HepG2 (cell line): ENCODE data around the gene RNFT2. TPM values are rescaled to one million over a fixed set of nuclear protein-coding genes. Genes with fewer than 3 reads are reported as not detected.

Source experiments
- ATAC-seq: fragments of 200-7000 bp; cut with Tn5 transposase; 3 replicates; pipeline ENCODE4 v1.9.1; 2020; ENCODE audit warnings: mild to moderate bottlenecking, moderate library complexity
- BruUV-seq: library from RNA; stranded (reverse); fragments of 400-500 nt; replicated peaks from 2 replicates; lab custom pipeline; 2021; lab: Mats Ljungman, UMichigan
- CTCF ChIA-PET: fragments of 300-600 bp; formaldehyde crosslinking; extraction: SDS; loops from one replicate; lab custom pipeline; 2021; ENCODE audit warnings: low total read pairs, inconsistent platforms, low intra/inter-chr PET ratio; lab: Yijun Ruan, JAX
- POLR2A ChIA-PET: fragments of 350-600 bp; sonication (Branson Sonifier 250); formaldehyde crosslinking; loops from one replicate; lab custom pipeline; 2020; ENCODE audit warnings: antibody characterized with exemption, inconsistent platforms; lab: Yijun Ruan, JAX
- DNase-seq: peaks from one replicate; pipeline ENCODE4 v3.0.0-alpha.2; 2015; ENCODE audit warnings: low spot score
- FAIRE-seq: peaks from 3 replicates; lab custom pipeline; 2011; peaks lifted over from hg19 to GRCh38; lab: Jason Lieb, UNC
- H2AFZ ChIP-seq: one replicate; pipeline ENCODE4 v1.6.1; 2011; ENCODE audit warnings: low read length, inconsistent platforms
- H3K27ac ChIP-seq: fragments of 300-600 bp; 3 replicates; pipeline ENCODE4 v1.8.0; 2011; ENCODE audit warnings: mixed run types, mild to moderate bottlenecking, mixed read lengths, low read length, inconsistent platforms; ENCODE audit not compliant: insufficient read depth; ENCODE audit errors: extremely low read length
- H3K27me3 ChIP-seq, 2 experiments: fragments of 200-600 bp in 1 of 2; 2 replicates in 1 of 2; 3 replicates in 1 of 2; pipeline versions ENCODE4 v1.6.0 to v1.8.0; 2011; ENCODE audit warnings: low read length in 2 of 2, mild to moderate bottlenecking in 2 of 2, moderate library complexity in 2 of 2, inconsistent platforms in 1 of 2; ENCODE audit not compliant: insufficient read depth in 2 of 2, control insufficient read depth in 1 of 2
- H3K36me3 ChIP-seq, 2 experiments: fragments of 200-600 bp in 1 of 2; replicated peaks in 1 of 2; 2 replicates in 1 of 2; 3 replicates in 1 of 2; pipeline versions ENCODE4 v1.5.1 to v1.8.0; 2011; ENCODE audit warnings: low read length in 2 of 2, inconsistent platforms in 1 of 2; ENCODE audit not compliant: insufficient read depth in 2 of 2, control insufficient read depth in 1 of 2
- H3K4me1 ChIP-seq: 2 replicates; pipeline ENCODE4 v1.5.1; 2012; ENCODE audit warnings: low read length, inconsistent platforms; ENCODE audit not compliant: insufficient read depth
- H3K4me2 ChIP-seq: 2 replicates; pipeline ENCODE4 v1.6.0; 2011; ENCODE audit warnings: low read depth, low read length, inconsistent platforms
- H3K4me3 ChIP-seq, 3 experiments: fragments of 200-600 bp in 1 of 3; sonication (generic), shearing (Covaris generic) in 1 of 3; replicated peaks in 1 of 3; 2 replicates each; pipeline ENCODE4 v1.5.1; 2011 to 2016; ENCODE audit warnings: low read length in 3 of 3, inconsistent platforms in 2 of 3, low read depth in 2 of 3, mild to moderate bottlenecking in 2 of 3, control low read depth in 1 of 3, mixed read lengths in 1 of 3; ENCODE audit not compliant: insufficient read depth in 1 of 3
- H3K79me2 ChIP-seq: one replicate; pipeline ENCODE4 v1.6.1; 2011; ENCODE audit warnings: low read length, inconsistent platforms; ENCODE audit not compliant: insufficient read depth
- H3K9ac ChIP-seq: 2 replicates; pipeline ENCODE4 v1.6.0; 2011; ENCODE audit warnings: mild to moderate bottlenecking, low read depth, low read length, inconsistent platforms; ENCODE audit not compliant: insufficient read depth
- H3K9me3 ChIP-seq: 2 replicates; pipeline ENCODE4 v1.5.1; 2012; ENCODE audit warnings: mild to moderate bottlenecking, low read length
- H4K20me1 ChIP-seq: 2 replicates; pipeline ENCODE4 v1.6.0; 2011; ENCODE audit warnings: inconsistent platforms, mild to moderate bottlenecking, low read length, moderate library complexity; ENCODE audit not compliant: insufficient read depth
- ATRX ChIP-seq: sonication (generic); formaldehyde crosslinking; IDR thresholded peaks from 2 replicates; pipeline ENCODE4 v1.4.0; 2020; ENCODE audit warnings: missing genetic modification reagents, borderline replicate concordance
- EZH2 ChIP-seq: conservative IDR thresholded peaks from 2 replicates; pipeline ENCODE4 v1.6.1; 2012; ENCODE audit warnings: mild to moderate bottlenecking, low read depth, low read length, moderate library complexity
- FOXP1 ChIP-seq, 2 experiments: fragments of 450-650 bp in 1 of 2; IDR thresholded peaks; 2 replicates each; pipeline ENCODE4 v1.6.1; 2017 to 2018; ENCODE audit warnings: antibody characterized with exemption in 1 of 2
- HDAC6 ChIP-seq: fragments of 200-600 bp; sonication (generic); IDR thresholded peaks from 2 replicates; pipeline ENCODE4 v1.7.0; 2017; ENCODE audit warnings: mild to moderate bottlenecking, antibody characterized with exemption, low read length, low read depth
- KDM4B ChIP-seq: sonication (generic); formaldehyde crosslinking; IDR thresholded peaks from 2 replicates; pipeline ENCODE4 v1.4.0; 2020; ENCODE audit warnings: missing genetic modification reagents
- REXO4 ChIP-seq: sonication (generic); formaldehyde crosslinking; IDR thresholded peaks from 2 replicates; pipeline ENCODE4 v1.8.0; 2022; ENCODE audit warnings: missing genetic modification reagents, mild to moderate bottlenecking, borderline replicate concordance
- ZNF260 ChIP-seq: sonication (generic); formaldehyde crosslinking; IDR thresholded peaks from 2 replicates; pipeline ENCODE4 v1.4.0; 2020; ENCODE audit warnings: missing genetic modification reagents, low read depth, mild to moderate bottlenecking, borderline replicate concordance
- ZNF264 ChIP-seq: sonication (generic); formaldehyde crosslinking; IDR thresholded peaks from 2 replicates; pipeline ENCODE4 v1.4.0; 2020; ENCODE audit warnings: missing genetic modification reagents
- ZNF441 ChIP-seq: sonication (generic); formaldehyde crosslinking; IDR thresholded peaks from 2 replicates; pipeline ENCODE4 v1.7.0; 2021; ENCODE audit warnings: missing genetic modification reagents, borderline replicate concordance
- ZNF773 ChIP-seq: sonication (generic); formaldehyde crosslinking; IDR thresholded peaks from 2 replicates; pipeline ENCODE4 v1.4.0; 2020; ENCODE audit warnings: missing genetic modification reagents, borderline replicate concordance
- ZNF776 ChIP-seq: sonication (generic); formaldehyde crosslinking; IDR thresholded peaks from 2 replicates; pipeline ENCODE4 v1.4.0; 2020; ENCODE audit warnings: mild to moderate bottlenecking, missing genetic modification reagents
- ZNF781 ChIP-seq: sonication (generic); formaldehyde crosslinking; IDR thresholded peaks from 2 replicates; pipeline ENCODE4 v1.5.1; 2020; ENCODE audit warnings: borderline replicate concordance, mild to moderate bottlenecking, missing genetic modification reagents; ENCODE audit errors: not compliant biosample characterization
- ZNF879 ChIP-seq: sonication (generic); formaldehyde crosslinking; IDR thresholded peaks from 2 replicates; pipeline ENCODE4 v1.8.1; 2023; ENCODE audit warnings: missing genetic modification reagents
- WGBS: methylation state at CpG from one replicate; pipeline ENCODE4 v1.1.6; 2017; ENCODE audit warnings: low lambda C conversion rate; 5-methylcytosine and 5-hydroxymethylcytosine counted together
- in situ Hi-C: cut with HindIII; loops from 2 replicates; pipeline ENCODE4 v1.10.0; 2017; ENCODE audit warnings: low pct_unique_long_range_greater_than_20kb; ENCODE audit not compliant: extremely low pct_ligation_motif_present
- intact Hi-C: fragments of 100-400 bp; cut with micrococcal nuclease; formaldehyde crosslinking; loops from one replicate; pipeline ENCODE4 v1.10.0; 2022; ENCODE audit not compliant: unreplicated experiment
- polyA plus RNA-seq, 8 experiments: library from polyadenylated mRNA; depleted of rRNA in 3 of 8; stranded (reverse) in 7 of 8; unstranded in 1 of 8; fragments of >200 nt; fragmentation: Illumina TruSeq in 4 of 8; extraction: Trizol in 4 of 8; gene quantifications; 2 replicates each; pipeline versions ENCODE4 v1.2.1 to v1.2.3, GENCODE V29; 2011 to 2016; ENCODE audit warnings: low read depth in 4 of 8, missing spikeins in 1 of 8, mixed read lengths in 1 of 8; ENCODE audit not compliant: insufficient read depth in 1 of 8
- total RNA-seq, 5 experiments: library from RNA; depleted of rRNA; stranded (reverse); fragments of >200 nt; fragmentation: Illumina TruSeq; extraction: Trizol; gene quantifications; 2 replicates each; pipeline ENCODE4 v1.2.3, GENCODE V29; 2016; ENCODE audit warnings: low read depth in 1 of 5
- TF ChIP-seq, protein P1 (sequence below): sonication (generic); formaldehyde crosslinking; IDR thresholded peaks from 2 replicates; pipeline ENCODE4 v1.5.1; 2020; ENCODE audit warnings: missing genetic modification reagents, mild to moderate bottlenecking, borderline replicate concordance
- TF ChIP-seq, protein P2 (sequence below): sonication (generic); formaldehyde crosslinking; IDR thresholded peaks from 2 replicates; pipeline ENCODE4 v1.5.1; 2020; ENCODE audit warnings: mild to moderate bottlenecking, moderate library complexity, missing genetic modification reagents
- TF ChIP-seq, protein P3 (sequence below): sonication (generic); formaldehyde crosslinking; IDR thresholded peaks from 2 replicates; pipeline ENCODE4 v1.4.0; 2020; ENCODE audit warnings: mild to moderate bottlenecking, missing genetic modification reagents

Gene RNFT2
- total and polyA plus RNA-seq, 2 of the 13 experiments (the other 11 are each of a cell fraction or from before 2014, with no cell fraction given) = 3.3 to 8.3 TPM

DNA sequence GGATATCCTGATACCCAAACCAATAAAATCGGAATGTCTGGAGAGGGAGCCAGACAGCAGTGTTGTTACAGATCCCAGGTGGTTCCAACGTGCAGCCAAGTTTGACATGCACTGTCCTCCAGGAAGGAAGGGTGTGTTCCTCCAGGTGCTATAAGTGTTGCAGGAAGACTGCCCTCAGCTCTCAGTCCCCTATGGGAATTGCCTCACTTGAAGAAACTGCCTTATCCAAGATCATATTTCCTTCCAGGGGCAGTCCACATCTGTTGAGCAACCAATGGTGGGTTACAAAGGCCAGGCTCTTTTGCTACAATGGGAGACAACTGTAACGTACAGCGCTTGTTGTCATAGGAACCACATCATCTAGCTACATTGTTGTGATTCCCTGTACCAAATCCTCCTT is 159.4 kb downstream of the RNFT2 start (continued):
- TF ChIP-seq ZNF781 (CRISPR knock-in tag) (no peak), ZNF879 (CRISPR knock-in tag) (no peak), ZNF441 (CRISPR knock-in tag) (no peak), REXO4 (CRISPR knock-in tag) (no peak), KDM4B (CRISPR knock-in tag) (no peak), ATRX (no peak), ZNF260 (CRISPR knock-in tag) (no peak)
- TF ChIP-seq, protein P1, sequence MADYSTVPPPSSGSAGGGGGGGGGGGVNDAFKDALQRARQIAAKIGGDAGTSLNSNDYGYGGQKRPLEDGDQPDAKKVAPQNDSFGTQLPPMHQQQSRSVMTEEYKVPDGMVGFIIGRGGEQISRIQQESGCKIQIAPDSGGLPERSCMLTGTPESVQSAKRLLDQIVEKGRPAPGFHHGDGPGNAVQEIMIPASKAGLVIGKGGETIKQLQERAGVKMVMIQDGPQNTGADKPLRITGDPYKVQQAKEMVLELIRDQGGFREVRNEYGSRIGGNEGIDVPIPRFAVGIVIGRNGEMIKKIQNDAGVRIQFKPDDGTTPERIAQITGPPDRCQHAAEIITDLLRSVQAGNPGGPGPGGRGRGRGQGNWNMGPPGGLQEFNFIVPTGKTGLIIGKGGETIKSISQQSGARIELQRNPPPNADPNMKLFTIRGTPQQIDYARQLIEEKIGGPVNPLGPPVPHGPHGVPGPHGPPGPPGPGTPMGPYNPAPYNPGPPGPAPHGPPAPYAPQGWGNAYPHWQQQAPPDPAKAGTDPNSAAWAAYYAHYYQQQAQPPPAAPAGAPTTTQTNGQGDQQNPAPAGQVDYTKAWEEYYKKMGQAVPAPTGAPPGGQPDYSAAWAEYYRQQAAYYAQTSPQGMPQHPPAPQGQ = no peak
- TF ChIP-seq, protein P2, sequence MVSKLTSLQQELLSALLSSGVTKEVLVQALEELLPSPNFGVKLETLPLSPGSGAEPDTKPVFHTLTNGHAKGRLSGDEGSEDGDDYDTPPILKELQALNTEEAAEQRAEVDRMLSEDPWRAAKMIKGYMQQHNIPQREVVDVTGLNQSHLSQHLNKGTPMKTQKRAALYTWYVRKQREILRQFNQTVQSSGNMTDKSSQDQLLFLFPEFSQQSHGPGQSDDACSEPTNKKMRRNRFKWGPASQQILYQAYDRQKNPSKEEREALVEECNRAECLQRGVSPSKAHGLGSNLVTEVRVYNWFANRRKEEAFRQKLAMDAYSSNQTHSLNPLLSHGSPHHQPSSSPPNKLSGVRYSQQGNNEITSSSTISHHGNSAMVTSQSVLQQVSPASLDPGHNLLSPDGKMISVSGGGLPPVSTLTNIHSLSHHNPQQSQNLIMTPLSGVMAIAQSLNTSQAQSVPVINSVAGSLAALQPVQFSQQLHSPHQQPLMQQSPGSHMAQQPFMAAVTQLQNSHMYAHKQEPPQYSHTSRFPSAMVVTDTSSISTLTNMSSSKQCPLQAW = no peak

DNA sequence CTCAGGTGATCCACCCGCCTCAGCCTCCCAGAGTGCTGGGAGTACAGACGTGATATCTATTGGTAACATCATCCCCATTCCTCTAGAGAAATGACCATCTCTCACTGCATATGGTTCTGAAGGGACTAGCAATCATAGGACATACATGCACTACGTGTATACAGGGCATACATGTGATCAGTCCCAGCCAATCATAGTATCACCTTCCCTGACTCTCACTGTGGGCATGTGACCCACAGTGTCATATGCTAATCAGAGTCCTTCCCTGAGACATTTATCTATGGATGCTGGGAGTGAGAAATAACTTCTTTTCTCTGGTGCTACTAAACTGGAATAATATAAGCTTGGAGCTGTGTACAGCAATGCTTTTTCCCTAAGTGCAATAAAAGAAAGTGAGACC is 160.6 kb downstream of the RNFT2 start:
- DNase-seq (no peak), FAIRE-seq (no peak), ATAC-seq (no peak)
- Histone ChIP-seq H4K20me1 (no peaks in the 10 kb centered on the region), H3K27me3 (peaks cover 0 to 5% of the 10 kb centered on the region in 2 experiments; a peak in 2 of 5 replicates), H3K9me3 (no peaks in the 10 kb centered on the region), H3K27ac (no peak overlapping the region), H3K36me3 (no peaks in the 10 kb centered on the region), H3K4me2 (no peak overlapping the region), H3K4me3 (no peak overlapping the region), H3K4me1 (no peaks in the 10 kb centered on the region), H3K79me2 (no peaks in the 10 kb centered on the region), H3K9ac (no peak overlapping the region), H2AFZ (no peak overlapping the region)
- 24% methylated on average over 3 of the region's 3 CpGs for WGBS
- no TSS peak for BruUV-seq
- CTCF ChIA-PET = no interaction called here
- intact Hi-C loops (no loop called here), in situ Hi-C loops (no loop called here)
- POLR2A ChIA-PET = no interaction called here
- TF ChIP-seq EZH2 = no peak
- no peak for TF ChIP-seq ZNF264 (CRISPR knock-in tag)
- TF ChIP-seq, protein P3, sequence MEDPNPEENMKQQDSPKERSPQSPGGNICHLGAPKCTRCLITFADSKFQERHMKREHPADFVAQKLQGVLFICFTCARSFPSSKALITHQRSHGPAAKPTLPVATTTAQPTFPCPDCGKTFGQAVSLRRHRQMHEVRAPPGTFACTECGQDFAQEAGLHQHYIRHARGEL (CRISPR knock-in tag) = no peak
- TF ChIP-seq ZNF776 (CRISPR knock-in tag) = no peak
- TF ChIP-seq FOXP1 (IDR thresholded peaks at IDR 0.05) = no peak
- TF ChIP-seq FOXP1 (CRISPR knock-in tag; IDR thresholded peaks at IDR 0.05) = no peak
- no peak for TF ChIP-seq ZNF773 (CRISPR knock-in tag)
- TF ChIP-seq HDAC6 = no peak
